ENCODE results near the gene SQOR.
"Not testable (repeated sequence)": the region's sequence is repeated elsewhere in the genome, so short reads cannot be mapped to it uniquely, and the experiment has no call there.

SQOR gene

GRCh38 chr15:45631776-45632175 lies 3.1 kb upstream of the SQOR start:
- no peak for DNase-seq (ENCODE audit: low spot score)

GRCh38 chr15:45635191-45635638 lies 386 bp downstream of the SQOR start:
- DNase-seq (ENCODE audit: low spot score) = no peak

- no peak for DNase-seq (ENCODE audit: low spot score)
Measured at GRCh38 chr15:45635763-45636292, 999 bp downstream of the SQOR start.

- no peak for DNase-seq (ENCODE audit: low spot score)
Measured at GRCh38 chr15:45637141-45637540, 2.3 kb downstream of the SQOR start.

- DNase-seq (ENCODE audit: low spot score) = no peak
Measured at GRCh38 chr15:45637552-45638033, 2.8 kb downstream of the SQOR start.

- peak; percentile 80 for DNase-seq (ENCODE audit: low spot score)
Measured at GRCh38 chr15:45640616-45641015, 5.8 kb downstream of the SQOR start.

- DNase-seq (ENCODE audit: low spot score) = no peak
Measured at GRCh38 chr15:45641374-45641781, 6.5 kb downstream of the SQOR start.

GRCh38 chr15:45641999-45642932 lies 7.4 kb downstream of the SQOR start:
- DNase-seq (ENCODE audit: low spot score) = no peak

- DNase-seq (ENCODE audit: low spot score) = no peak
Measured at GRCh38 chr15:45644437-45644836, 9.6 kb downstream of the SQOR start.

GRCh38 chr15:45645026-45645980 lies 10.5 kb downstream of the SQOR start:
- no peak for DNase-seq (ENCODE audit: low spot score)

GRCh38 chr15:45646220-45646619 lies 11.4 kb downstream of the SQOR start:
- no peak for DNase-seq (ENCODE audit: low spot score)

GRCh38 chr15:45647828-45648227 lies 13.0 kb downstream of the SQOR start:
- DNase-seq (ENCODE audit: low spot score) = no peak

GRCh38 chr15:45648521-45649200 lies 13.8 kb downstream of the SQOR start:
- no peak for DNase-seq (ENCODE audit: low spot score)

GRCh38 chr15:45650007-45650406 lies 15.2 kb downstream of the SQOR start:
- DNase-seq (ENCODE audit: low spot score) = not testable (repeated sequence)

- DNase-seq (ENCODE audit: low spot score) = no peak
Measured at GRCh38 chr15:45650889-45651525, 16.2 kb downstream of the SQOR start.

- no peak for DNase-seq (ENCODE audit: low spot score)
Measured at GRCh38 chr15:45653702-45654424, 19.0 kb downstream of the SQOR start.

- DNase-seq (ENCODE audit: low spot score) = no peak
Measured at GRCh38 chr15:45654749-45655148, 19.9 kb downstream of the SQOR start.

GRCh38 chr15:45657254-45657653 lies 22.4 kb downstream of the SQOR start:
- no peak for DNase-seq (ENCODE audit: low spot score)

GRCh38 chr15:45657764-45658545 lies 23.1 kb downstream of the SQOR start:
- no peak for DNase-seq (ENCODE audit: low spot score)
